GM12873 (cell line): ENCODE measurements around the gene NLGN4X.

Experiments used
- TF ChIP-seq, protein P1 (sequence below): IDR thresholded peaks from 2 replicates; pipeline ENCODE4 v1.5.1; 2012; ENCODE audit warnings: low read depth, mild to moderate bottlenecking, moderate library complexity, low read length, control low read depth; ENCODE audit not compliant: insufficient read depth; ENCODE audit errors: missing control alignments

Gene NLGN4X

DNA sequence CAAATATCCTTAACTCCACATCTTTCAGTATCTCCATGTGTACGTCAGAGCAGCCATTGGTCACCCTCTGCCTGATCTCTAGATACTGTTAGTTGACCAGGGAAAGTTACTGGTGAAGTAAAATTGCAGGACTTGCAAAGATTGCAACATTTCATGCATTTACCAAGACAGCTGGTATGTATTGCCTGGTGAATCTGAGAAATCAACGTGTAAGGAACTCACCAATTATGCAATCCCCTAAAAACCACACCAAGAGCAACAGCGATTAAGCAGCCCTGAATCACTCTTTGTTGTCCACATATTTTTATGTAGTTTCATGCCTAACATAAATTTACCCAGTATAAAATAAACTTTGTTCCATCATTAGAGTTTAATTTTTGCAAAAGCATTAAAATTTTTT lies 271.2 kb downstream of the NLGN4X start:
- TF ChIP-seq, protein P1, sequence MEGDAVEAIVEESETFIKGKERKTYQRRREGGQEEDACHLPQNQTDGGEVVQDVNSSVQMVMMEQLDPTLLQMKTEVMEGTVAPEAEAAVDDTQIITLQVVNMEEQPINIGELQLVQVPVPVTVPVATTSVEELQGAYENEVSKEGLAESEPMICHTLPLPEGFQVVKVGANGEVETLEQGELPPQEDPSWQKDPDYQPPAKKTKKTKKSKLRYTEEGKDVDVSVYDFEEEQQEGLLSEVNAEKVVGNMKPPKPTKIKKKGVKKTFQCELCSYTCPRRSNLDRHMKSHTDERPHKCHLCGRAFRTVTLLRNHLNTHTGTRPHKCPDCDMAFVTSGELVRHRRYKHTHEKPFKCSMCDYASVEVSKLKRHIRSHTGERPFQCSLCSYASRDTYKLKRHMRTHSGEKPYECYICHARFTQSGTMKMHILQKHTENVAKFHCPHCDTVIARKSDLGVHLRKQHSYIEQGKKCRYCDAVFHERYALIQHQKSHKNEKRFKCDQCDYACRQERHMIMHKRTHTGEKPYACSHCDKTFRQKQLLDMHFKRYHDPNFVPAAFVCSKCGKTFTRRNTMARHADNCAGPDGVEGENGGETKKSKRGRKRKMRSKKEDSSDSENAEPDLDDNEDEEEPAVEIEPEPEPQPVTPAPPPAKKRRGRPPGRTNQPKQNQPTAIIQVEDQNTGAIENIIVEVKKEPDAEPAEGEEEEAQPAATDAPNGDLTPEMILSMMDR, result no peak

DNA sequence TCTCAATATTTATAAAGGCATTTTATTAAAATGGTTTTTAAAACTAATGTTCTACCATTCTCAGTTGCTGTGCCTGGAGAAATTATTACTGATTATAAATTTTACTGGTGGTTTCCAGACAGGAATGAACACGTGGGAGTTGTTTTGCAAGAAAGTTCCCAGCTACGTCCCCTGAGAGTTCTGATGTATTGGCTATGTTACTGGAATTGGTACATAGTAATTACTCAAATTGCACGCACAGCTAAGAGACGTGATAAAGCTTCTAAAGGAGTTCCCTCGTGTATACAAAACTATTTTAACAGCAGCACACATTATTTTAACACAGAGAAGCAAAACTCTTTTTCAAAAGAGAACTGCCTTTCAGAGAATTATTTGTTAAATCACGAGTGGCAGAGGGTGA lies 292.2 kb downstream of the NLGN4X start:
- TF ChIP-seq, protein P1, result no peak

DNA sequence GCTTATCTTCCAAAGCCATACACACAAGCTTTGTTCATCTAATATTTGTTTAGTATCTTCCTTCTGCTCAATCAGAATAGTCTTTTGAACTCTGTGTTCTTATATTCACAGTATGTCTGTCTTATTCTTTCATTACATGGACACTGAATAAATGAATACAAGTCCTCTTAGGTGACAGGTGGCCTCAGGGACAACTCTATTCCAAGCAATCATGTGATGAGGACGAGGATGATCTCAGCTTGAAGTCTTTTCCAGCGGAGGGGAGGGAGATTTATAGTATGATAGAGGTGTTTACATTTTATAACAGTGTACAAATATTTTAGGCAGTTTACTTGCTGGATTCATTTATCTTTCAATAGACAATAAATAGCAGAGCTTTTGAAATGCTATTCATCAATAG lies 300.4 kb downstream of the NLGN4X start:
- TF ChIP-seq, protein P1, result no peak

DNA sequence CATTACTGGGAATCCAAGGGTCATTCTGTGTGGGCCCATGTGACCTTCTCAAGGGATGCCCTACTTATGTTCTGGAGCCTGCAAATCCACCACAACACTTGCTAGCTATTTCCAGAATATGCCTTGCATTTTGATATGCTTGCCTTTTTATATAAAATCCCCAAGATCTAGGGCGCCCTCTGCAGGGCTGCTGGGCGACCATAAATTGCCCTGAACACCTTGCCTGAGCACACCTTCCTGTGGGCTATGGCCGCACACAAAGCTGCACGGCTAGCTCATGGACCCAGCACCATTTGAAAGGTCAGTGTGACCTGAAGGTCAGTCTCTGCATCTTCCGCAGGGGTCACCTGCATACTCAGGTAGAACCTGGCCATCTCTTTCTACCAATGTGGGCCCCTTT lies 311.7 kb downstream of the NLGN4X start:
- TF ChIP-seq, protein P1, result peak; percentile 22

DNA sequence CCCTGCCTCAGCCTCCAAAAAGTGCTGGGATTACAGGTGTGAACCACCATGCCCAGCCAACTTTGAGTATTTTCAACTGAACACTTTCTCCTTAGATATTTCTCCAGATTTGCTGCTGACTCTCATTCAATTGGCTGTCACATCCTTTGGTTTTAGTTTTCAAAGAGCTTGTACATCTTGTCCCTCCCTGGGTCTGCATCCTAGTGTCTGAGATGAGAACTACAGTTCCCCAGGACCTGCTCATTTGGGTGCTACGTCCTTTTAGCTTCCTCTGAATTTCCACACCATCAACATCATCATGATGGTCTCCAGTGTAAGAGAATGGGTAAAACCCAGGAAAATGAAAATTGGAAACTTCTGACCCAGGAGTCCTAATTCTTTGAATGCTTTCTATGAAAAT lies 312.9 kb downstream of the NLGN4X start:
- TF ChIP-seq, protein P1, result peak; percentile 28

DNA sequence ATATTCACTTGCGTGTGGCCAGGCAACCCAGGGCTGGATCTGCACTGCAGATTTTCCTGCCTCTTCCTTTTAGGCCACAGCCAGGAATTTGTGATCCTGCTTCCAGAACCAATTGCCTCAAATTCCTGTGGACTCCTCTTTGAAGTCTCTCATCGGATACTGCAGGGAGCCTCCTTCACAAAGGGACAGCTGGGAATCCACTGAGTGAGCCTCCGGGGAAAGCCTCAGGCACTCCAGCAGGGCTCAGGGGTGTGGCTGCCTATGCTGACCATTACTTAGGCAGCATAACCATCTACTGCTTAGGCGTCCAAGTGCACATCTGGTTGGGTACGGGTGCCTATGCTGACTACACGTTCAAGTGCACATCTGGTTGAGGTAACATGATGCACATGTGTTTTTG lies 321.5 kb downstream of the NLGN4X start:
- TF ChIP-seq, protein P1, result no peak

DNA sequence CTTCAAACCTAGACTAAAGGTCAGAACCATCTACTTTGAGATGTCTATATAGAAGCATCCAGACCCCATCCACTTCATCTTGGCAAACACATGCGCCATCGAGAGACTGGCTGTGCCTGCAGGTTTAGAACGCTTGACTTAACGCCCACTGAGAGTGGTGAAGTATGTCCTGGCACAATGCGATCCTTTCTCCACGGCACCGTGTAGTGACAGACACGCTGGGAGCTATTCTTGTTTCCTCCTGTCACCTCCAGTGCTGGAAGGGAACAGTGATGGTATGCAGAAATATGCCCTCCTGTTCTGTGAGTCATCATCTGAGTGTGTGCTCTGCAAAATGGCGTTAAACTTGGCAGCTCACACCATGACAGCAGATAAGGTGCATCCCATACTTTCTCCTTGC lies 330.2 kb downstream of the NLGN4X start:
- TF ChIP-seq, protein P1, result no peak
